ENCODE results near the gene CPNE7. TPM values are rescaled to one million over a fixed set of nuclear protein-coding genes. Genes with fewer than 3 reads are reported as not detected.

Gene CPNE7
- polyA plus RNA-seq, 3 donors = not detected

DNA sequence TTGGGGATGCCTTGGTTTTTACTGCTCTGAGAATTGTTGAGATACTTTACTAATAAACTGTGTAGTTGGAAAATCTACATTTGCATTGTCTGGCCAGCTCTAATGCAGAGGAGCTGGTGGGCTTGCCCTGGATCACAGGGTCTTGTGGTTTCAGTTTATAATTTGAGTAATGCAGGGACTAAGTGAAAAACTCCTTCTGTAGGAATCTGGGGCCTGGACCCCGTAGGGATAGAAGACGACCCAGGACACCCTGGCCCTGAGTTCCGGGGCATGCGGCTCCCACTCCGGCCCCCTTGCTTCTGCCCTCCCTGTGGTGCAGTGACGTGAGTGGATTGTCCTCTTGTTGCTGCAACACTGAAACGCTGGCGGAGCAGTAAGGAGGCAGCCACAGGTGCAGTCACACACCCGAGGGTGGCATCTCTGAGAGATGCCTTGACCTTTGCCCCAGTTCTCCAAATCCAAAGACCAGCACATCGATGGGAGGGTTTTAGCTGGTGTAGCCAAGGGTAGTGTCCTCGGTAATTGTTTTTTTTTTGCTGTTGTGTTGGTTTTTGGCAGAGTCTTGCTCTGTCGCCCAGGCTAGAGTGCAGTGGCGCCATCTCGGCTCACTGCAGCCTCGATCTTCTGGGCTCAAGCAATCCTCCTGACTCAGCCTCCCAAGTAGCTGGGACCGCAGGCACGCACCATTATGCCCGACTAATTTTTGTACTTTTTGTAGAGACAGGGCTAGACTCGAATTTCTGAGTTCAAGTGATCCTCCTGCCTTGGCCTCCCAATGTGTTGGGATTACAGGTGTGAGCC is 17.7 kb upstream of the CPNE7 start:
- intact Hi-C loops (cut with micrococcal nuclease) = loop anchor here (5.0 kb wide), 1 partner anchor 226 kb away; no protein-coding TSS in a partner anchor
- Mint-ChIP-seq H3K36me3 (peaks cover 38 to 53% of the 10 kb centered on the region in 2 donors), H3K27me3 (ENCODE audit: low read depth in 3 of 3) (no peaks in the 10 kb centered on the region), H3K27ac (peak overlapping the region in 5 of 7 donors; percentile 2 to 71 (median 47)), H3K9me3 (no peaks in the 10 kb centered on the region), H3K4me1 (peaks cover 41% of the 10 kb centered on the region), H3K4me3 (no peak overlapping the region)
- Histone ChIP-seq H3K27ac (ENCODE audit: low read depth in 1 of 2, low read length in 2 of 2) (no peak overlapping the region), H3K4me3 (replicated peaks in 1 of 3; ENCODE audit: low read depth in 2 of 3, low read length in 3 of 3) (no peak overlapping the region), H4K20me1 (ENCODE audit: insufficient read depth, low read length) (peaks cover 21% of the 10 kb centered on the region), H2AFZ (ENCODE audit: insufficient read depth, low read depth, low read length, poor library complexity, severe bottlenecking) (no peak overlapping the region), H3K4me1 (ENCODE audit: control insufficient read depth in 1 of 2, insufficient read depth in 2 of 2, low read length in 2 of 2) (peaks cover 31 to 38% of the 10 kb centered on the region in 2 donors), H3K27me3 (ENCODE audit: control insufficient read depth in 2 of 2, insufficient read depth in 2 of 2, low read length in 2 of 2) (no peaks in the 10 kb centered on the region), H3K36me3 (replicated peaks in 1 of 2; ENCODE audit: control insufficient read depth in 1 of 2, insufficient read depth in 2 of 2, low read length in 2 of 2) (peaks cover 40 to 49% of the 10 kb centered on the region in 2 donors), H3K9ac (ENCODE audit: insufficient read depth, low read length, poor library complexity, severe bottlenecking) (no peak overlapping the region), H3K79me2 (ENCODE audit: insufficient read depth, low read length) (peaks cover 22% of the 10 kb centered on the region), H3K9me3 (replicated peaks in 1 of 2; ENCODE audit: control insufficient read depth in 1 of 2, insufficient read depth in 1 of 2, low read length in 2 of 2) (no peaks in the 10 kb centered on the region), H3K4me2 (replicated peaks; ENCODE audit: extremely low read depth, low read length, poor library complexity, severe bottlenecking) (no peak overlapping the region)
- DNase-seq = no peak
- 92% methylated on average over 14 of the region's 19 CpGs for whole genome bisulfite sequencing (ENCODE audit: insufficient coverage)
- TF ChIP-seq, protein P1, sequence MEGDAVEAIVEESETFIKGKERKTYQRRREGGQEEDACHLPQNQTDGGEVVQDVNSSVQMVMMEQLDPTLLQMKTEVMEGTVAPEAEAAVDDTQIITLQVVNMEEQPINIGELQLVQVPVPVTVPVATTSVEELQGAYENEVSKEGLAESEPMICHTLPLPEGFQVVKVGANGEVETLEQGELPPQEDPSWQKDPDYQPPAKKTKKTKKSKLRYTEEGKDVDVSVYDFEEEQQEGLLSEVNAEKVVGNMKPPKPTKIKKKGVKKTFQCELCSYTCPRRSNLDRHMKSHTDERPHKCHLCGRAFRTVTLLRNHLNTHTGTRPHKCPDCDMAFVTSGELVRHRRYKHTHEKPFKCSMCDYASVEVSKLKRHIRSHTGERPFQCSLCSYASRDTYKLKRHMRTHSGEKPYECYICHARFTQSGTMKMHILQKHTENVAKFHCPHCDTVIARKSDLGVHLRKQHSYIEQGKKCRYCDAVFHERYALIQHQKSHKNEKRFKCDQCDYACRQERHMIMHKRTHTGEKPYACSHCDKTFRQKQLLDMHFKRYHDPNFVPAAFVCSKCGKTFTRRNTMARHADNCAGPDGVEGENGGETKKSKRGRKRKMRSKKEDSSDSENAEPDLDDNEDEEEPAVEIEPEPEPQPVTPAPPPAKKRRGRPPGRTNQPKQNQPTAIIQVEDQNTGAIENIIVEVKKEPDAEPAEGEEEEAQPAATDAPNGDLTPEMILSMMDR (IDR thresholded peaks at IDR 0.05) = peak; percentile 66

DNA sequence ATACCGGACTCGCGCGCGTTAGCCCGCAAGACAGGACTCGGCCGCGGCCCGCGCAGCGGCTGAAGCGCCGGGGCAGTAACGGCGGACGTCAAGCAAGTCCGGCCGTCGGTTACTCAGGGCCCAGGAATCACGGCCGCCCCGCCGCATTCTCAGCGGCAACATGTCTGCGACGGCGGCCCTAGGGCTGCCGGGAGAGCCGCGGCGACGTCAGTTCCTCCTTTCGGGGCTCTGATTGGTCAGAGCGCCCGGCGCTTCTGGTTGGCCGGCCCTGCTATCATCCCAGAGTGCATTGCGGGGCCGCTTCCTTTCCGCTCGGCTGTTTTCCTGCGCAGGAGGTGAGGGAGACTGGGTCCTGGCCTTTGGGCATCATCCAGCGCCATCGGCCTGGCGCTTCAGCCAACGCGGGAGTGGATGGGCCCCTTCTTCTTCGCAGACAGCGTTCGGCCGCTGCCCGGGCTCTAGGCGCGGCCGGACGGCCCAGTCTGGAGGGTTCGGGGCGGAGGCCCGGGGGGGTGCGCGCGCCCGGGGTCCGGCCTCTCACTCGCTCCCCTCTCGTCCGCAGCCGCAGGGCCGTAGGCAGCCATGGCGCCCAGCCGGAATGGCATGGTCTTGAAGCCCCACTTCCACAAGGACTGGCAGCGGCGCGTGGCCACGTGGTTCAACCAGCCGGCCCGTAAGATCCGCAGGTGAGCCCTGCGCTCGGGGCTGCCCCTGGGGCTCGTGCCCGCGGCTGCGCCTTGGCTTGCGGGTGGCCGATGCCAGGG is 15.0 kb upstream of the CPNE7 start, which contains the start of gene RPL13:
TSS of gene RPL13 (plus strand) at position 305 of the 764 bp plus-strand sequence. CDS start at position 583, 278 bp downstream.
- intact Hi-C loops (cut with micrococcal nuclease) = loop anchor here in 1 of 2 donors (5.0 kb wide), 2 partner anchors 162 to 312 kb away; partner anchors contain the start of genes TCF25, VPS9D1 and ZNF276
- H3K4me3 ChIP-seq (replicated peaks in 1 of 3; ENCODE audit: low read depth in 2 of 3, low read length in 3 of 3) = peak within 1 kb of the TSS; percentile 64 to 95 (median 82)
- H3K9me3 ChIP-seq (replicated peaks in 1 of 2; ENCODE audit: control insufficient read depth in 1 of 2, insufficient read depth in 1 of 2, low read length in 2 of 2) = no peaks in the 10 kb centered on the region
- H3K4me1 ChIP-seq (ENCODE audit: control insufficient read depth in 1 of 2, insufficient read depth in 2 of 2, low read length in 2 of 2) = peaks cover 41 to 57% of the 10 kb centered on the region in 2 donors
- H3K27ac Mint-ChIP-seq = peak within 1 kb of the TSS; percentile 95 to 99 (median 98)
- peaks cover 65% of the 10 kb centered on the region for H3K4me1 Mint-ChIP-seq
- H3K4me3 Mint-ChIP-seq = peak within 1 kb of the TSS; percentile 92 to 98
- peaks cover 1 to 3% (median 1%) of the 10 kb centered on the region in 3 donors for H3K27me3 Mint-ChIP-seq (ENCODE audit: low read depth in 3 of 3)
- H3K27ac ChIP-seq (ENCODE audit: low read depth in 1 of 2, low read length in 2 of 2) = peak within 1 kb of the TSS; percentile 92 to 93
- peaks cover 48% of the 10 kb centered on the region for H4K20me1 ChIP-seq (ENCODE audit: insufficient read depth, low read length)
- WGBS (ENCODE audit: insufficient coverage) = under 1% methylated on average over 87 of the region's 87 CpGs
- H3K79me2 ChIP-seq (ENCODE audit: insufficient read depth, low read length) = peaks cover 22% of the 10 kb centered on the region
- H3K36me3 Mint-ChIP-seq = peaks cover 51 to 56% of the 10 kb centered on the region in 2 donors
- peaks cover 41 to 46% of the 10 kb centered on the region in 2 donors for H3K36me3 ChIP-seq (replicated peaks in 1 of 2; ENCODE audit: control insufficient read depth in 1 of 2, insufficient read depth in 2 of 2, low read length in 2 of 2)
- TF ChIP-seq, protein P1 (IDR thresholded peaks at IDR 0.05) = no peak
- peaks cover 0 to 2% of the 10 kb centered on the region in 2 donors for H3K27me3 ChIP-seq (ENCODE audit: control insufficient read depth in 2 of 2, insufficient read depth in 2 of 2, low read length in 2 of 2)
- peak within 1 kb of the TSS; percentile 94 for H3K4me2 ChIP-seq (replicated peaks; ENCODE audit: extremely low read depth, low read length, poor library complexity, severe bottlenecking)
- H3K9ac ChIP-seq (ENCODE audit: insufficient read depth, low read length, poor library complexity, severe bottlenecking) = peak within 1 kb of the TSS; percentile 96
- H3K9me3 Mint-ChIP-seq = no peaks in the 10 kb centered on the region
- H2AFZ ChIP-seq (ENCODE audit: insufficient read depth, low read depth, low read length, poor library complexity, severe bottlenecking) = peak within 1 kb of the TSS; percentile 79
- DNase-seq = peak; percentile 93 to 97 (median 94)
